A549 (cell line): ENCODE results near the gene DPRX.
"Not testable (repeated sequence)": the region's sequence is repeated elsewhere in the genome, so short reads cannot be mapped to it uniquely, and the experiment has no call there.

Source experiments
- CEBPB ChIP-seq, 2 experiments: fragments of >200 bp in 1 of 2; sonication (Bioruptor Twin) in 1 of 2; formaldehyde crosslinking in 1 of 2; IDR thresholded peaks; 2 replicates each; pipeline ENCODE4 v1.6.1; 2012 to 2016
- EP300 ChIP-seq, 2 experiments: fragments of >200 bp; sonication (Bioruptor Twin); formaldehyde crosslinking; IDR thresholded peaks; 2 replicates in 1 of 2; 3 replicates in 1 of 2; pipeline ENCODE4 v1.6.1; 2016 to 2017
- KDM5A ChIP-seq: fragments of 200-600 bp; sonication (generic); IDR thresholded peaks from 2 replicates; pipeline ENCODE4 v1.6.1; 2016; ENCODE audit warnings: antibody characterized with exemption, mild to moderate bottlenecking
- MAFK ChIP-seq: fragments of 450-650 bp; IDR thresholded peaks from 2 replicates; pipeline ENCODE4 v1.6.1; 2014; ENCODE audit not compliant: partially characterized antibody
- MAZ ChIP-seq: fragments of 150-350 bp; IDR thresholded peaks from 2 replicates; pipeline ENCODE4 v1.6.1; 2014; ENCODE audit warnings: antibody characterized with exemption, low read depth, low read length, borderline replicate concordance
- POLR2A ChIP-seq: IDR thresholded peaks from 2 replicates; pipeline ENCODE4 v1.6.1; 2012; ENCODE audit warnings: mild to moderate bottlenecking, low read length
- TF ChIP-seq, protein P1 (sequence below): fragments of >200 bp; sonication (Bioruptor Twin); formaldehyde crosslinking; IDR thresholded peaks from 3 replicates; pipeline ENCODE4 v1.5.1; 2016

DNA sequence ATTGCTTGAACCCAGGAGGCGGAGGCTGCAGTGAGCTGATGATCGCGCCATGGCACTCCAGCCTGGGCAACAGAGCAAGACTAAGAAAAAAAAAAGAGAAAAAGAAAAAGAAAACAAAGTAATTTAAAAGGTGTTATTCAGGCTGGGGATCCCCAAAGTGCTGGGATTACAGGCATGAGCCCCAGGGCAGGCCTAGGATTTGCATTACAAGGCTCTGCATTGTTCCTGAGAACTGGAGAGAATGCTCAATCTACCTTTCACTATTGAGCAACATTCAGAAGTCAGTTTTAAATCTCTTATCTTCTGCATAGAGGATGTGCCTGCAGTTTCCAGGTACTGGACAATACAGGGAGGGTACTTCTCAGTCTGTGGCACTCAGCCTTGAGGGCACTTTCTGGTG, 37.0 kb downstream of the DPRX start:
- TF ChIP-seq, protein P1, sequence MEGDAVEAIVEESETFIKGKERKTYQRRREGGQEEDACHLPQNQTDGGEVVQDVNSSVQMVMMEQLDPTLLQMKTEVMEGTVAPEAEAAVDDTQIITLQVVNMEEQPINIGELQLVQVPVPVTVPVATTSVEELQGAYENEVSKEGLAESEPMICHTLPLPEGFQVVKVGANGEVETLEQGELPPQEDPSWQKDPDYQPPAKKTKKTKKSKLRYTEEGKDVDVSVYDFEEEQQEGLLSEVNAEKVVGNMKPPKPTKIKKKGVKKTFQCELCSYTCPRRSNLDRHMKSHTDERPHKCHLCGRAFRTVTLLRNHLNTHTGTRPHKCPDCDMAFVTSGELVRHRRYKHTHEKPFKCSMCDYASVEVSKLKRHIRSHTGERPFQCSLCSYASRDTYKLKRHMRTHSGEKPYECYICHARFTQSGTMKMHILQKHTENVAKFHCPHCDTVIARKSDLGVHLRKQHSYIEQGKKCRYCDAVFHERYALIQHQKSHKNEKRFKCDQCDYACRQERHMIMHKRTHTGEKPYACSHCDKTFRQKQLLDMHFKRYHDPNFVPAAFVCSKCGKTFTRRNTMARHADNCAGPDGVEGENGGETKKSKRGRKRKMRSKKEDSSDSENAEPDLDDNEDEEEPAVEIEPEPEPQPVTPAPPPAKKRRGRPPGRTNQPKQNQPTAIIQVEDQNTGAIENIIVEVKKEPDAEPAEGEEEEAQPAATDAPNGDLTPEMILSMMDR = not testable (repeated sequence)
- not testable (repeated sequence) for TF ChIP-seq KDM5A; MAZ; POLR2A; MAFK; EP300 (IDR thresholded peaks at IDR 0.05); CEBPB (IDR thresholded peaks at IDR 0.05)
